ENCODE results near the gene PALLD.

- no peak for TF ChIP-seq POLR2A (IDR thresholded peaks at IDR 0.05)
- no peak for TF ChIP-seq CTCF (IDR thresholded peaks at IDR 0.05)
Measured at GRCh38 chr4:168453146-168453545, 43.7 kb upstream of the PALLD start.

Measured in esophagus squamous epithelium (tissue), 4 donors.